22Rv1 (cell line): Measurements from ENCODE around the gene NXNL2.

Experiments
- ZFX ChIP-seq: fragments of 450-650 bp; IDR thresholded peaks from 2 replicates; pipeline ENCODE4 v1.6.1; 2017; ENCODE audit warnings: antibody characterized with exemption, borderline replicate concordance
- TF ChIP-seq, protein P1 (sequence below): fragments of 450-650 bp; IDR thresholded peaks from 2 replicates; pipeline ENCODE4 v1.5.1; 2017; ENCODE audit warnings: mild to moderate bottlenecking

DNA sequence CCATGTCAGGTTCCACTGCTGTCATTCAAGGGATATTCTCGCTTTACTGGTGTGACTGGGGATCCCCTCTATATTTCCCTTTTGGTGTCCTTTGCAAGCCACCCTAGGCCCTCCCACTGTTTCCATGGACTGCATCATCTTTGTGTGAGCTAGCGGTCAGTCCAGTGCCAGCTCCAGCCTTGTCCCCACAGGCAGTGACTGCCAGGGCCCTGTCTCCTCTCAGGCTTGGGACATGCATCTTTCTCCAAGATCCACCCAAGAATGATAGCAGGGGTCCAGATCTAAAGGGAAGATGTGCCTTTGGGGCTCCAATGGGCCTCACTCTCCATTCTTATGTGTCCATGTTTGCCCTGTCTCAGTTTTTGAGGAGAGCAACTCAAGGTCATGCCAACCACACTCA is 37.8 kb upstream of the NXNL2 start:
- TF ChIP-seq, protein P1, sequence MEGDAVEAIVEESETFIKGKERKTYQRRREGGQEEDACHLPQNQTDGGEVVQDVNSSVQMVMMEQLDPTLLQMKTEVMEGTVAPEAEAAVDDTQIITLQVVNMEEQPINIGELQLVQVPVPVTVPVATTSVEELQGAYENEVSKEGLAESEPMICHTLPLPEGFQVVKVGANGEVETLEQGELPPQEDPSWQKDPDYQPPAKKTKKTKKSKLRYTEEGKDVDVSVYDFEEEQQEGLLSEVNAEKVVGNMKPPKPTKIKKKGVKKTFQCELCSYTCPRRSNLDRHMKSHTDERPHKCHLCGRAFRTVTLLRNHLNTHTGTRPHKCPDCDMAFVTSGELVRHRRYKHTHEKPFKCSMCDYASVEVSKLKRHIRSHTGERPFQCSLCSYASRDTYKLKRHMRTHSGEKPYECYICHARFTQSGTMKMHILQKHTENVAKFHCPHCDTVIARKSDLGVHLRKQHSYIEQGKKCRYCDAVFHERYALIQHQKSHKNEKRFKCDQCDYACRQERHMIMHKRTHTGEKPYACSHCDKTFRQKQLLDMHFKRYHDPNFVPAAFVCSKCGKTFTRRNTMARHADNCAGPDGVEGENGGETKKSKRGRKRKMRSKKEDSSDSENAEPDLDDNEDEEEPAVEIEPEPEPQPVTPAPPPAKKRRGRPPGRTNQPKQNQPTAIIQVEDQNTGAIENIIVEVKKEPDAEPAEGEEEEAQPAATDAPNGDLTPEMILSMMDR = no peak
- TF ChIP-seq ZFX = no peak
